Amniotic epithelial cell (primary cell): Measurements from ENCODE around the gene SLC4A1.
"Not testable (repeated sequence)": the region's sequence is repeated elsewhere in the genome, so short reads cannot be mapped to it uniquely, and the experiment has no call there.

Source experiments
- DNase-seq: peaks from one replicate; pipeline ENCODE4 v3.0.0-alpha.2; 2010; ENCODE audit warnings: low read depth

SLC4A1 gene

GRCh38 chr17:44256671-44257070 lies 11.3 kb downstream of the SLC4A1 start:
- DNase-seq = no peak

- DNase-seq = no peak
Measured at GRCh38 chr17:44255915-44256314, 12.0 kb downstream of the SLC4A1 start.

GRCh38 chr17:44254361-44255095 lies 13.4 kb downstream of the SLC4A1 start:
- no peak for DNase-seq

GRCh38 chr17:44253006-44253405 lies 14.9 kb downstream of the SLC4A1 start:
- DNase-seq = no peak

- DNase-seq = no peak
Measured at GRCh38 chr17:44251062-44251461, 16.9 kb downstream of the SLC4A1 start.

GRCh38 chr17:44249501-44250246 lies 18.3 kb downstream of the SLC4A1 start:
- DNase-seq = no peak

GRCh38 chr17:44247876-44248736 lies 19.8 kb downstream of the SLC4A1 start:
- no peak for DNase-seq

DNA sequence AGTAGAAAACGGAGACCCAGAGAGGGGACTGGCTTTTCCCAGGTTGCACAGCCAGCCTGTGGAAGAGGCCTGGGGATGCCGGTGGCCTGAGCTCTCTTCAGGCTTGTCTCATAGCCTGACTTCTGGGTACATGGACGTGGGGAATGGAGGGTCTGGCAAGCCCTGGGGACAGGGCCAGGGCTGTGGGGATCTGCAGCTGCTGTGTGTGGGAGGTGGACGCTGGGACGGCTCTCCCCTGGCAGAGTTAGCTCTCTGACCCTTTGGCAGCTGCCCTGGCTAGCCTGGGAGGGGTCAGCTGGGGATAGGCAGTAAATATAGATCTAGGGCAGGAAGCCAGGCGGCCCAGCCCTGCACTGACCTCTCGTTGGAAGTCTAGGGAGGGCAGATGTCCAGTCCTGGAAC lies 20.5 kb downstream of the SLC4A1 start:
- DNase-seq = no peak

DNA sequence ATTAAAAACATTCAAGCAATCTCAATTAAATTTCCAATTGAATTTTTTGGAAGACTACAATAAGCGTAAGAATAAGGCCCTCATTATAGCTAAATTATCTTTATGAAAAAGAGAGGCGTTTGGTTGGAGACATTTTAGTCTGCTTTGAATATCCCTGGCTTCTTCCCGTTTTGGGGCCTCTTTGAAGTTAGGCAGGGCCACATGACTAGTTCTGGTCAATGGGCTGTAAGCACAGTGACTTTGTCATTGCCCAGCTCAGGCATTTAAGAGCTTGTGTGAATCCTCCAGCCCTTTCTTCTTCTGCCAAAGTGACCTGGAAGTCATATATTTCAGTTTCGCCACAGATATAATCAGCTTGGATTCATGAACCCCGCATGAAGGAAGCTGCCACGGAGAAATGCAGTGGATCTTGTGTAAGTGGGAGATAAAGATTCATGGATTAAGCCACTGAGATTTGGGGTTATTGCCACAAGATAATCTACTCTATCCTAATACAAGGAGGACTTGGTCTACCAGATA lies 26.8 kb downstream of the SLC4A1 start:
- DNase-seq = peak; percentile 13

DNA sequence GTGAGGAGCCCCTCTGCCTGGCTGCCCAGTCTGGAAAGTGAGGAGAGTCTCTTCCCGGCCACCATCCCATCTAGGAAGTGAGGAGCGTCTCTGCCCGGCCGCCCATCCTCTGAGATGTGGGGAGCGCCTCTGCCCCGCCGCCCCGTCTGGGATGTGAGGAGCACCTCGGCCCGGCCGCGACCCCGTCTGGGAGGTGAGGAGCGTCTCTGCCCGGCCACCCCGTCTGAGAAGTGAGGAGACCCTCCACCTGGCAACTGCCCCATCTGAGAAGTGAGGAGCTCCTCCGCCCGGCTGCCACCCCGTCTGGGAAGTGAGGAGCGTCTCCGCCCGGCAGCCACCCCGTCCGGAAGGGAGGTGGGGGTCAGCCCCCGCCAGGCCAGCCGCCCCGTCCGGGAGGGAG lies 30.0 kb downstream of the SLC4A1 start:
- DNase-seq = not testable (repeated sequence)

- DNase-seq = no peak
Measured at GRCh38 chr17:44236444-44236991, 31.4 kb downstream of the SLC4A1 start.

GRCh38 chr17:44235583-44235936 lies 32.4 kb downstream of the SLC4A1 start:
- peak; percentile 80 for DNase-seq

DNA sequence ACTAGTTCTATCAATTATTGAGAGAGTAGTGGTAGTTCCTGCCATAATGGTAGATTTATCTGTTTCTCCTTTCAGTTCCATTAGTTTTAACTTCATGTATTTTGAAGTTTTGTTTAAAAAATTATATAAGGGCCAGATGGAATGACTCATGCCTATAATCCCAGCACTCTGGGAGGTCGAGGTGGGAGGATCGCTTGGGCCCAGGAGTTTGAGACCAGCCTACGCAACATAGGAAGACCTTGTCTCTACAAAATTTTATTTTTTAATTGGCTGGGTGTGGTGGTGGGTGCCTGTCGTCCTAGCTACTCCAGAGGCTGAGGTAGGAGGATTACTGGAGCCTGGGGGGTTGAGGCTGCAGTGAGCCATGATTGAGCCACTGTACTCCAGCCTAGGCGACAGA lies 34.4 kb downstream of the SLC4A1 start:
- no peak for DNase-seq

DNA sequence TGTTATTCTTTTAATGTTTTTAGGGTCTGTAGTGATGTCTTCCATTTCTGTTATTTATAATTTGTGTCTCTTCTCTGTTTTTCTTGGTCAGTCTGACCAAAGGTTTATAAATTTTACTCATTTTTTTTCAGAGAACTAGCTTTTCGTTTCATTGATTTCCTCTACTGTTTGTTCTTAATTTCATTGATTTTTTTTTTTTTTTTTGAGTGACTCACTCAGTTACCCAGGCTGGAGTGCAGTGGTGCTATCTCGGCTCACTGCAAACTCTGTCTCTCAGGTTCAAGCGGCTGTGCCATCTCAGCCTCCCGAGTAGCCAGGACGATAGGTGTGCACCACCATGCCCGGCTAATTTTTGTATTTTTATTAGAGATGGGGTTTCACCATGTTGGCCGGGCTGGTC lies 35.9 kb downstream of the SLC4A1 start:
- DNase-seq = no peak

GRCh38 chr17:44230140-44230539 lies 37.8 kb downstream of the SLC4A1 start:
- no peak for DNase-seq

DNA sequence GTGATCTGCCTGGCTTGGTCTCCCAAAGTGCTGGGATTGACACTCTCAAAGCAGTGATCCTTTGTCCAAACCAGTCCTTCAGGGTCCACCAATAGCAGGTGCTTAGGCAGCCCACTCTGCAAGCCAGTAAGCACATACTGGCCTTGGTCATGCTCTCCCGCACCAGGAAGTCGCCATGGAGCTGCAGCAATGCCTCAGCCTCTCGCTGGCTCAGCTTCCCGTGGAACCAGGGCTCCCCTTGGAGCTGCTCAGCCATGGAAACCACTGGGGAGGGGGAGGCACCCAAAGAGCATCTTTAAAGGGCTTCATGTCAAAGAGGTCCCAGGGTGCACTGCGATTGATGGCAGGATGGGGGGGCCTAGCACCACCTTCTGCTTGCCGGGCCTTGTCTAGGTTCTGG lies 38.8 kb downstream of the SLC4A1 start:
- DNase-seq = no peak

DNA sequence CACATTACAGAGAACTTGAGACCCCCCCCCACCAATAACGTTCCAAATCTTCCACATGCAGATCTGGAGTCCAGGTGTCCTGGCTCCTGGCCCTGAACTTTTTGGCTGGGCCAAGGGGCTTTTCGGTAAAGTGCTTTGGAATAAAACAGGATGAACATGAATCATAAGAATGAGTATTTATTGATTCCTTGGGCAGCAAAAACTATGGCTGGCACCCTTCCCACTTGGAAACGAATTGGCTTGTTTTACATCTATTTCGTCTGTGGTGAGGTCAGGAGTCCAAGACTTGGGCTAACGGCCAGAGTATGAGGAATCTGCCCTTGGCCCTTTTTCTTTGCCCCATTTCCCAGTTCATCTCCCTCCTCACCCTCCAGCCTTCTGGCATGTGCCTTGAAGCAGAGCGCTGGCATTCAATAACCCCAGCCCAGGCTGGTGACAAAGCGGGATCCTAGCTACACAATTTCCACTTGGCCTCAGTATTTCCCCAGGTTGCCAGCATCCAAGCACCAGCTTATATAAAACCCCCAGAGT lies 44.3 kb downstream of the SLC4A1 start:
- no peak for DNase-seq

GRCh38 chr17:44222112-44222869 lies 45.6 kb downstream of the SLC4A1 start:
- peak; percentile 69 for DNase-seq

DNA sequence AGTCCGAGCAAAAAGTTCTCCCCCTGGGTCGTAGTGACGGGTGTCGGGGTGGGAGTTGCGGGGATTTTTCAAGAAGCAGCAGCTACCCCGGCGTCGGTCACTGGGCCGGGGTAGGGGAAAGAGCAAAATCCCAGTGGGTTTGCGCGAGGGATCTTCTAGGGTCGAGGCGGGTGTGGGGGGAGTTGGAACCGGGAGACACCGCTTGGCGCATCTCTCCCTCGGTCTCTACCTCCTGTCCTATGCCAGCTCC lies 46.1 kb downstream of the SLC4A1 start:
- no peak for DNase-seq

- DNase-seq = peak; percentile 81
Measured at GRCh38 chr17:44221084-44221861, 46.7 kb downstream of the SLC4A1 start.
